Right lobe of liver (tissue), 6 donors: Measurements from ENCODE around the gene GXYLT2. TPM values are rescaled to one million over a fixed set of nuclear protein-coding genes. Genes with fewer than 3 reads are reported as not detected.
A peak's percentile ranks its signal among the peaks of the same experiment; 100 is the strongest.

Experiments used
- ATAC-seq, 4 donors: fragments of 200-7000 bp; cut with Tn5 transposase; one replicate each; pipeline ENCODE4 v1.9.1; 2020; ENCODE audit warnings: mild to moderate bottlenecking in 4 of 4, moderate library complexity in 4 of 4
- DNase-seq, 3 donors: peaks; one replicate each; pipeline ENCODE4 v3.0.0-alpha.2; 2020
- H3K27ac ChIP-seq, 3 donors: fragments of 200-600 bp; one replicate each; pipeline ENCODE4 v1.8.0; 2022
- H3K27me3 ChIP-seq, 2 donors: fragments of 200-600 bp; one replicate each; pipeline ENCODE4 v1.8.0; 2022
- H3K36me3 ChIP-seq, 4 donors: fragments of 200-600 bp; sonication (generic) in 1 of 4; one replicate each; pipeline versions ENCODE4 v1.5.1 to v1.8.0; 2017 to 2022; ENCODE audit warnings: control low read depth in 1 of 4
- H3K4me1 ChIP-seq, 4 donors: fragments of 200-600 bp; sonication (generic) in 1 of 4; one replicate each; pipeline versions ENCODE4 v1.5.1 to v1.8.0; 2017 to 2022; ENCODE audit warnings: control low read depth in 1 of 4
- H3K4me3 ChIP-seq, 3 donors: fragments of 200-600 bp; one replicate each; pipeline ENCODE4 v1.8.0; 2022
- H3K9me3 ChIP-seq, 4 donors: fragments of 200-600 bp; sonication (generic) in 1 of 4; one replicate each; pipeline versions ENCODE4 v1.5.1 to v1.8.0; 2017 to 2022; ENCODE audit warnings: control low read depth in 1 of 4
- POLR2A ChIP-seq: fragments of 450-650 bp; IDR thresholded peaks from one replicate; pipeline ENCODE4 v1.6.1; 2017; ENCODE audit warnings: antibody characterized with exemption, mild to moderate bottlenecking
- WGBS: methylation state at CpG from one replicate; pipeline ENCODE4 v1.1.6; 2018; ENCODE audit warnings: low coverage, low lambda C conversion rate; ENCODE audit not compliant: insufficient coverage; ENCODE audit errors: missing lambda C conversion rate; 5-methylcytosine and 5-hydroxymethylcytosine counted together
- intact Hi-C, 2 donors: fragments of 100-400 bp; cut with DNase I; formaldehyde crosslinking; loops; one replicate each; pipeline versions ENCODE4 v1.11.2 to v1.14.1; 2022
- total RNA-seq, 6 experiments: library from RNA; depleted of rRNA in 2 of 6; stranded (reverse); fragments of >200 nt in 2 of 6; fragmentation: NEBNext Ultra II Directional in 3 of 6; extraction: Animal tissue kit (Norgen Biotek cat#: 25700) in 3 of 6; gene quantifications; one replicate each; pipeline versions ENCODE4 v1.1.0 to v1.2.4, GENCODE V29; 2016 to 2023
- TF ChIP-seq, protein P1 (sequence below), 4 donors: fragments of 200-600 bp in 3 of 4; fragments of 450-650 bp in 1 of 4; IDR thresholded peaks; one replicate each; pipeline versions ENCODE4 v1.5.1 to v1.8.0; 2016 to 2022; ENCODE audit warnings: antibody characterized with exemption in 4 of 4, mild to moderate bottlenecking in 2 of 4
- donor health status: DM: no; HTN: yes; CAD: no.
- donor health status: DM: no; HTN: no; CAD: no.
- donor health status: DM: no; HTN: no; CAD: no.
- donor health status: DM: no; HTN: yes; CAD: no.
- donor health status: DM: no; HTN: yes; CAD: no.

The GXYLT2 gene
- total RNA-seq, 6 experiments from 2014 or later: 0.06 to 0.69 (median 0.12) TPM; not detected in 1

DNA sequence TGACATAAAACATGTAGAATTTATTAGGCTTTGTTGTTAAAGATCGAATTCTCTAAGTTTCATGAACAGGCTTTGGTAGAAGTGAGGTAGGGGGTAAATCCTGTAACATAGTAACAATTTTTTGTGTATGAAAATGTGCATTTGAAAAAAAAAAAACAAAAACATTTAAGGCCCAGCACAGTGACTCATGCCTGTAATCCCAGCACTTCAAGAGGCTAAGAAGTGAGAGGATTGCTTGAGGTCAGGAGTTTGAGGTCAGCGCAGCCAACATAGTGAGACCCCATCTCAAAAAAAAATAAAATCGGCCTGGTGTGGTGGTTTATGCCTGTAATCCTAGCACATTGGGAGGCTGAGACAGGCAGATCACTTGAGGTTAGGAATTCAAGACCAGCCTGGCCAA, 81.9 kb downstream of the GXYLT2 start:
- intact Hi-C loops: no loop called here
- no peak for ATAC-seq
- TF ChIP-seq POLR2A: no peak

DNA sequence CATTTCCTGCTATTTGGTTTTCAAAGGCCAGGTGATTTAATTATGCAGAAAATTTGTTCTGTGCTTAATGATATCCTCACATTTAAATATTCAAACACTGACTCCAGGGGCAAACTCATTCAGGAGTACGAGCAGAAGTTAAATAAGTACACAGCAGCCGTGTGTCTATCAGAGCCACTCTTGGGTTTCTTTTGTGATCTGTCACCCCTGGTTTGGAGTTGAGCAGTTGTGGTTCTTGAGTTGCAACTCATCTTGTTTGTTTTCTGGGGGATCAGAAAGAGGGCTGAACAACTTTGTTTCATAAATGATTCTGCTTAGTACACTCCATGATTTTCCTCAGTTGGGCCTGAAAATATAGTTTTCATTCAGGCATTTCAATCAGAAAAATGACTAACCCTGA, 83.1 kb downstream of the GXYLT2 start:
- Histone ChIP-seq H3K9me3 (no peaks in the 10 kb centered on the region), H3K36me3 (no peaks in the 10 kb centered on the region), H3K4me3 (no peak overlapping the region), H3K27me3 (no peaks in the 10 kb centered on the region), H3K27ac (no peak overlapping the region), H3K4me1 (peaks cover 0 to 34% (median 8%) of the 10 kb centered on the region in 4 donors)
- DNase-seq (no peak), ATAC-seq (no peak)
- 73% methylated on average over 2 of the region's 2 CpGs for WGBS
- no peak for TF ChIP-seq POLR2A
- TF ChIP-seq, protein P1, sequence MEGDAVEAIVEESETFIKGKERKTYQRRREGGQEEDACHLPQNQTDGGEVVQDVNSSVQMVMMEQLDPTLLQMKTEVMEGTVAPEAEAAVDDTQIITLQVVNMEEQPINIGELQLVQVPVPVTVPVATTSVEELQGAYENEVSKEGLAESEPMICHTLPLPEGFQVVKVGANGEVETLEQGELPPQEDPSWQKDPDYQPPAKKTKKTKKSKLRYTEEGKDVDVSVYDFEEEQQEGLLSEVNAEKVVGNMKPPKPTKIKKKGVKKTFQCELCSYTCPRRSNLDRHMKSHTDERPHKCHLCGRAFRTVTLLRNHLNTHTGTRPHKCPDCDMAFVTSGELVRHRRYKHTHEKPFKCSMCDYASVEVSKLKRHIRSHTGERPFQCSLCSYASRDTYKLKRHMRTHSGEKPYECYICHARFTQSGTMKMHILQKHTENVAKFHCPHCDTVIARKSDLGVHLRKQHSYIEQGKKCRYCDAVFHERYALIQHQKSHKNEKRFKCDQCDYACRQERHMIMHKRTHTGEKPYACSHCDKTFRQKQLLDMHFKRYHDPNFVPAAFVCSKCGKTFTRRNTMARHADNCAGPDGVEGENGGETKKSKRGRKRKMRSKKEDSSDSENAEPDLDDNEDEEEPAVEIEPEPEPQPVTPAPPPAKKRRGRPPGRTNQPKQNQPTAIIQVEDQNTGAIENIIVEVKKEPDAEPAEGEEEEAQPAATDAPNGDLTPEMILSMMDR (IDR thresholded peaks at IDR 0.05): no peak
- intact Hi-C loops: no loop called here

More for the DNA sequence above, 81.9 kb downstream of the GXYLT2 start:
- Histone ChIP-seq H3K4me3 (no peak overlapping the region), H3K27me3 (no peaks in the 10 kb centered on the region), H3K4me1 (peaks cover 0 to 38% (median 8%) of the 10 kb centered on the region in 4 donors), H3K36me3 (no peaks in the 10 kb centered on the region), H3K27ac (no peak overlapping the region), H3K9me3 (no peaks in the 10 kb centered on the region)
- no peak for DNase-seq
- WGBS: 79% methylated on average over 1 of the region's 3 CpGs

DNA sequence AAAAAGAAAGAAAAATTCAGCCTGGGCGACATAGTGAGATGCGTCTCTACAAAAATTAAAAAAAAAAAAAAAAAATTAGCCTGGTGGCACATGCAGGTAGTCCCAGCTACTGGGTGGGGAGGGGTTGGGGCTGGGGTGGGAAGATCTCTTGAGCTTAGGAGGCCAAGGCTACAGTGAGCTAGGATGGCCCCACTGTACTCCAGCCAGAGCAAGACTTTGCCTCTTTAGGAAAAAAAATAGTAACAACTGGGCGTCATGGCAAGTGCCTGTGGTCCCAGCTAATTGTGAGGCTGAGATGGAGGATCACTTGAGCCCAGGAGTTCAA, 84.8 kb downstream of the GXYLT2 start:
- Histone ChIP-seq H3K4me1 (peaks cover 0 to 28% (median 8%) of the 10 kb centered on the region in 4 donors), H3K36me3 (no peaks in the 10 kb centered on the region), H3K27ac (peak overlapping the region in 1 of 3 donors; percentile 46), H3K27me3 (no peaks in the 10 kb centered on the region), H3K9me3 (no peaks in the 10 kb centered on the region), H3K4me3 (peak overlapping the region in 1 of 3 donors; percentile 15)
- ATAC-seq (peak; percentile 19 to 50 (median 32)), DNase-seq (no peak)
- WGBS: 90% methylated on average over 2 of the region's 3 CpGs
- TF ChIP-seq, protein P1 (IDR thresholded peaks at IDR 0.05): no peak
- TF ChIP-seq POLR2A: no peak
- intact Hi-C loops: no loop called here

DNA sequence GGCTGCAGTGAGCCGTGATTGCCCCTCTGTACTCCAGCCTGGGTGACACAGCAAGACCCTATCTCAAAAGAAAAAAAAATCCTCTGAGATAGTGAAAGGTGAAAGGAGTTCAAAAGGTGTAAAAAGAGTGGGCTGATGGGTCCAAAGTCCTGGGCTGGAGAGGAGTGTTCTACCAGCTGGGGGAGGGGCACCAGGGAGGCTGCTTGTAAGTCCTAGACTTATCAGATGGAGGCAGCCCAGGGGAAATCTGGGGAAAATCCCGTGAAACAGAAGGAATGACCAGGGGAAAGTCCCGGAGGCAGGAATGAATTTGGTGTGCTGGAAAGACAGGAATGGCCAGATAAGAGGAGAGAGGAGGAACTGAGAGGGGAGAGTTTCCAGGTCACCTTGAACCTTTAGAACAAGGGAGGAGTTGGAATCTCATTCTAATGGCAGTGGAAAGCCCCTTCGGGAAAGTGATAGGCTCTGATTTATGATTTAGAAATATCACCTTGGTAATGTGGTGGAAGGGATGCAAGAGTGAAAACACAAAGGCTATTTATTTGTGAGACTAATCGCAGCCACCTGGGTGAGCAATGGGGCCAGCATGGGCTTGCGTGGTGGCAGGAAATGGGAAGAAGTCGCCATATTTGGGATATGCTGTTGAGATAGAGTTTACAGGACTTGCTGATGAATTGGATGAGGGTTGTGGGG, 85.3 kb downstream of the GXYLT2 start:
- ATAC-seq (peak; percentile 81 to 89 (median 83)), DNase-seq (peak; percentile 67 to 76 (median 70))
- no peak for TF ChIP-seq POLR2A
- TF ChIP-seq, protein P1 (IDR thresholded peaks at IDR 0.05): no peak
- Histone ChIP-seq H3K4me1 (peaks cover 0 to 23% (median 4%) of the 10 kb centered on the region in 4 donors), H3K27ac (peak overlapping the region in 1 of 3 donors; percentile 46), H3K9me3 (no peaks in the 10 kb centered on the region), H3K36me3 (no peaks in the 10 kb centered on the region), H3K4me3 (peak overlapping the region in 1 of 3 donors; percentile 15), H3K27me3 (no peaks in the 10 kb centered on the region)
- intact Hi-C loops: no loop called here
- 42% methylated on average over 5 of the region's 7 CpGs for WGBS

DNA sequence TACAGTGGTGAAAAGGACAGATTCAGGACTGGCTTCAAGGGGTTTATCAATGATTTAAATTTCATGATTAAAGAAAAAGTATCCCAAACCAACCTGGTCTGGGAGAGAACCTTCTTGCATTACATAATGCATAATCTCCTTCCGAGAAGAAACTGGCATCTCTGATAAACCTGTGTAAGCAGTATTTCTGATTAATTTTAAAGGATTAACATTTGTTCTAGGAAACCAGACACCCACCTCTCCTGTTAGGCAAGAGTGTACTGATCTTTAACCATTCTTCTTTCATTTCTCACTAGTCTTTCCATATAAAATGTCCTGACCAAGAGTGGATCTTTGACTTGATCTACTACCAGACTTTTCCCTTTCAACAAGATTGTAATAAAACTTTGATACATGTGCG, 85.9 kb downstream of the GXYLT2 start:
- DNase-seq (no peak), ATAC-seq (no peak)
- Histone ChIP-seq H3K9me3 (no peaks in the 10 kb centered on the region), H3K4me3 (no peak overlapping the region), H3K36me3 (no peaks in the 10 kb centered on the region), H3K27ac (peak overlapping the region in 1 of 3 donors; percentile 46), H3K27me3 (no peaks in the 10 kb centered on the region), H3K4me1 (peaks cover 0 to 17% (median 2%) of the 10 kb centered on the region in 4 donors)
- TF ChIP-seq, protein P1 (IDR thresholded peaks at IDR 0.05): no peak
- TF ChIP-seq POLR2A: no peak
- 93% methylated on average over 2 of the region's 2 CpGs for WGBS
- intact Hi-C loops: no loop called here
